Activated T-helper 17 cell treated with anti-CD3 and anti-CD28 coated beads, Interleukin-2, amount 50 U/mL, for 72 hours (primary cell): ENCODE measurements around the gene STARD13. TPM values are rescaled to one million over a fixed set of nuclear protein-coding genes. Genes with fewer than 3 reads are reported as not detected.
A peak's percentile ranks its signal among the peaks of the same experiment; 100 is the strongest.

Source experiments
- ATAC-seq: fragments of 150-1000 bp; cut with Tn5 transposase; replicated peaks from 2 replicates; pipeline ENCODE4 v1.10.0; 2021; ENCODE audit warnings: mild to moderate bottlenecking, moderate library complexity
- H3K27ac Mint-ChIP-seq: one replicate; pipeline ENCODE4 v1.8.0; 2022; ENCODE audit warnings: mixed read lengths
- H3K27me3 Mint-ChIP-seq: one replicate; pipeline ENCODE4 v1.8.0; 2022; ENCODE audit warnings: mixed read lengths
- H3K36me3 Mint-ChIP-seq: one replicate; pipeline ENCODE4 v1.8.0; 2022; ENCODE audit warnings: low read depth, mild to moderate bottlenecking, mixed read lengths
- H3K4me1 Mint-ChIP-seq: one replicate; pipeline ENCODE4 v1.8.0; 2022; ENCODE audit warnings: mixed read lengths
- H3K4me3 Mint-ChIP-seq: one replicate; pipeline ENCODE4 v1.8.0; 2022; ENCODE audit warnings: mild to moderate bottlenecking, mixed read lengths
- H3K9me3 Mint-ChIP-seq: one replicate; pipeline ENCODE4 v1.8.0; 2022; ENCODE audit warnings: mixed read lengths
- total RNA-seq, 2 donors: library from RNA; stranded (reverse); gene quantifications; one replicate each; pipeline ENCODE4 v1.2.3, GENCODE V29; 2022

STARD13 gene
- total RNA-seq, 2 donors from 2014 or later = 1.1 to 2.3 TPM

DNA sequence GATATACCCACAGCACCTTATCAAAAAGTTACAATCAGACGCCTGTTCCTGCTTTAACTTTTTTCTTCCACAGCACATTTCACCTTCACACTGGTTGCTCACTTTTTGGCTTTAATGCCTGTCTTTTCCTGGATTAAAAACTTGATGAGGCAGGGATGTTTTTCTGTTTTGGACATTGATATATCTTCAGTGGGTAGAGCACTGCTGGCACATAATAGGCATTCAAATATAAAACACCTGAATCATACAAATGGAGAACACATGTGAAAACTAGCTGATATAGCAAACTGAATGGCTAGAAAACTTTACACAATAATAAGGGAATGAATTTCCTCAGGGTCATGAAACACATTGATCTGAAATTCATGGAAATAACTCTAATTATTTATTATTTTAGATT lies 65.6 kb downstream of the STARD13 start:
- H3K27ac Mint-ChIP-seq = no peak overlapping the region
- peaks cover 3% of the 10 kb centered on the region for H3K27me3 Mint-ChIP-seq
- H3K36me3 Mint-ChIP-seq = no peaks in the 10 kb centered on the region

GRCh38 chr13:33218426-33218825 lies 67.1 kb downstream of the STARD13 start:
- no peak overlapping the region for H3K4me3 Mint-ChIP-seq
- H3K36me3 Mint-ChIP-seq = no peaks in the 10 kb centered on the region
- ATAC-seq = no peak
- no peaks in the 10 kb centered on the region for H3K9me3 Mint-ChIP-seq
- no peak overlapping the region for H3K27ac Mint-ChIP-seq
- peaks cover 3% of the 10 kb centered on the region for H3K27me3 Mint-ChIP-seq
- H3K4me1 Mint-ChIP-seq = no peaks in the 10 kb centered on the region

More for the DNA sequence above, 65.6 kb downstream of the STARD13 start:
- Mint-ChIP-seq H3K4me1 (no peaks in the 10 kb centered on the region), H3K4me3 (no peak overlapping the region), H3K9me3 (no peaks in the 10 kb centered on the region)
- no peak for ATAC-seq

- ATAC-seq = no peak
- H3K36me3 Mint-ChIP-seq = no peaks in the 10 kb centered on the region
Observed at GRCh38 chr13:33218020-33218419, 67.5 kb downstream of the STARD13 start.

DNA sequence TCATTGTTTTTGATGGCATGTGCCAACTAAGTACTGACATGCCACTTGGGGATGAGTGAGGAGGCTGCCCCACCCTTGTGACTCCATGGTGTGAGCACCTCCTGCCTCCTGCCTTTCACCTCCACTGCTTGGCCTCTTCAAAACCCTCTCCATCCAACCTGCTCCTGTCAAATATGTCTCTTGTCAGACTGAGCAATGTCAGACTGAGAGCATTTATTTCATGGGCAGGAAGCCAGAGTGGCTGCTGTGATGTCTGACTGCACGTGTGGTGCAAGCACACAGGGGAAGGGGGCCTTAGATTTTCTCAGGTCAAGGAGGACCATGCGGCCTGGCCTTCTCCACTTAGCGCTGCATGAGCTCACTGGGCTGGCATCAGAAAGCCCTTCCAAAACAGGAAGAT lies 68.3 kb downstream of the STARD13 start:
- no peak for ATAC-seq
- H3K36me3 Mint-ChIP-seq = no peaks in the 10 kb centered on the region
- peaks cover 7% of the 10 kb centered on the region for H3K27me3 Mint-ChIP-seq
- no peaks in the 10 kb centered on the region for H3K4me1 Mint-ChIP-seq
- H3K9me3 Mint-ChIP-seq = no peaks in the 10 kb centered on the region
- no peak overlapping the region for H3K27ac Mint-ChIP-seq
- H3K4me3 Mint-ChIP-seq = no peak overlapping the region

More at GRCh38 chr13:33218020-33218419, 67.5 kb downstream of the STARD13 start:
- Mint-ChIP-seq H3K9me3 (no peaks in the 10 kb centered on the region), H3K27me3 (peaks cover 6% of the 10 kb centered on the region), H3K4me3 (no peak overlapping the region), H3K4me1 (no peaks in the 10 kb centered on the region), H3K27ac (no peak overlapping the region)

DNA sequence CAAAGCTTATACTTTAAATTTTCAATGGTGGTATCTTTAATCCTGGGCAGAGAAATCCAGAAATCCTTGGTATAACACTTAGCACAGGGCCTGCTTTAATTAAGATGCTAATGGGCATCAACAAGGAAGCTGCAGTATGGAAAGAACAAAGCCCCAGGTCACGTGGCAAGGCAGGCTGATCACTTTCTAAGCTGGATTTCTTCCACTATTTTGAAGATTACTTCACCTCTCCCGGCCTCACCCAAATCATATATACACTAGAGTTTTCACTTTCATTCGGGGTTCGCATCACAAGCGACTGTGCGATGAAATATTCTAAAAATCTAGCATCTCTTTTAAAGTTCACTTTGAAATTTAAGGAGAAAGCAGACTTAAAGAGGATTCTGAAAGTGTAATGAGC lies 71.8 kb downstream of the STARD13 start:
- Mint-ChIP-seq H3K9me3 (no peaks in the 10 kb centered on the region), H3K36me3 (no peaks in the 10 kb centered on the region), H3K27me3 (peaks cover 16% of the 10 kb centered on the region), H3K27ac (no peak overlapping the region), H3K4me3 (no peak overlapping the region), H3K4me1 (no peaks in the 10 kb centered on the region)
- ATAC-seq = no peak

GRCh38 chr13:33213024-33213768 lies 72.4 kb downstream of the STARD13 start:
- Mint-ChIP-seq H3K27ac (no peak overlapping the region), H3K27me3 (peaks cover 20% of the 10 kb centered on the region), H3K9me3 (no peaks in the 10 kb centered on the region), H3K4me3 (no peak overlapping the region), H3K4me1 (no peaks in the 10 kb centered on the region), H3K36me3 (no peaks in the 10 kb centered on the region)
- ATAC-seq = no peak

- no peaks in the 10 kb centered on the region for H3K9me3 Mint-ChIP-seq
- peaks cover 26% of the 10 kb centered on the region for H3K27me3 Mint-ChIP-seq
- no peaks in the 10 kb centered on the region for H3K4me1 Mint-ChIP-seq
- H3K4me3 Mint-ChIP-seq = no peak overlapping the region
- no peaks in the 10 kb centered on the region for H3K36me3 Mint-ChIP-seq
- no peak for ATAC-seq
- H3K27ac Mint-ChIP-seq = no peak overlapping the region
Observed at GRCh38 chr13:33212396-33212795, 73.2 kb downstream of the STARD13 start.

DNA sequence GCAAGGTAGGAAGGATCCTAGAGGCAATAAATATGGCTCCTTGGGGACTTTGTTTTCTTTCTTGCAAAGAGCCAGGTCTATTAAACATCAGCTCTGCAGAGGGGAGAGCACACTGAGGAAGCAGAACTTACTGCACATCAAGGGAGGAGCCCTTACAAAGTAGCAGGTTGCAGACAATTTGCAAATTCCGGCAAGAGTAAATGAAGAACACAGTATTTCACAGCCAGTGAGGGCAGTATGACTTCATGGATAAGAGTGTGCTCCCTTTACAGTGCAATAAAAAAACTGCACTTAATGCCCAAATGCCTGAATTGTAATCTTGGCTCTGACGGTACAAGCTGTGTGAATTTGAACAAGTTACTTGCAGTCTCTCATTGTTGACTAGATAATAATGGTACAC lies 75.5 kb downstream of the STARD13 start:
- Mint-ChIP-seq H3K36me3 (no peaks in the 10 kb centered on the region), H3K9me3 (no peaks in the 10 kb centered on the region), H3K4me3 (no peak overlapping the region), H3K27me3 (peaks cover 27% of the 10 kb centered on the region), H3K27ac (no peak overlapping the region), H3K4me1 (peaks cover 5% of the 10 kb centered on the region)
- ATAC-seq = no peak

DNA sequence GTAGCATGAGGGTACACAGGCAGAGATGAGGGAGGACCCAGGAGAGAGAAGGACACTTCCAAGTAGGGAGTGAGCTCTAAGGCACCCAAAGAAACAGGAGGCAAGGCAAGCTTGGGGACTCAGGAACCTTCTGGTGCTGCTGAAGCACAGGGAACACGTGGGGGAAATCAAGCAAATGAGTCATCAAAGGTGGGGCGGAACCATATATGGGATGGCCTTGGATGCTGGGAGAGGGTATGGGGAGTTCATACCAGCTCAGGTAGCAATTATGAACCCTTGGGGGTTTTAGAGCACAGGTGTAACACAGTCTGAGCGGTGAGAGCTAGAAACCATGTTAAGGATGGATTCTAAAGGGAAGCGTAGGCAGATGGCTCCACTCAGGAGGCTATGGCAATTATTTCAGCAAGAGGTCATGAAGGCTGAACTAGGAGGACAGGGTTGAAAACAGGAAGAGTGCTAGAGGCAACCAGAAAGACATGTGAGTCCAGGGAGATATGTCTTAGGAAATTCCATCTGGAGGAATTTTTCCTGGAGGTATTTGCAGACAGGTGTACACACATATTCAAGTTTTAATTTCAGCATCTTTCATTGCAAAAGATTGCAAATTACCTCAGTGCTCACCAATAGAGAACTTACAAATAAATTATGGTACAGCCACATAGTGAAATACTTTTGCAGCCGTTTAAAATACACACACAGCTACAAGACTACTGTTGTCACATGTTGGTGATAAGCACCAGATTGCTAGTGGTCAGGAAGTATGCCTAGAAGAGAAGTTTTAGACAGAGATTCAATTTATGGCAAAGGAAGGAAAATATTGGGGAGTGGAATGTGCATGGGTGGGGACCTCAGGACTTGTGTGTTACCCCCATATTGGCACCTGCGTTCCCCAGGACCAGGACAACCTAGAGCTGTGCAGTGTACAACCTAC lies 77.0 kb downstream of the STARD13 start:
- no peaks in the 10 kb centered on the region for H3K9me3 Mint-ChIP-seq
- no peak for ATAC-seq
- peaks cover 32% of the 10 kb centered on the region for H3K27me3 Mint-ChIP-seq
- H3K27ac Mint-ChIP-seq = no peak overlapping the region
- no peaks in the 10 kb centered on the region for H3K36me3 Mint-ChIP-seq
- no peak overlapping the region for H3K4me3 Mint-ChIP-seq
- H3K4me1 Mint-ChIP-seq = peaks cover 9% of the 10 kb centered on the region

DNA sequence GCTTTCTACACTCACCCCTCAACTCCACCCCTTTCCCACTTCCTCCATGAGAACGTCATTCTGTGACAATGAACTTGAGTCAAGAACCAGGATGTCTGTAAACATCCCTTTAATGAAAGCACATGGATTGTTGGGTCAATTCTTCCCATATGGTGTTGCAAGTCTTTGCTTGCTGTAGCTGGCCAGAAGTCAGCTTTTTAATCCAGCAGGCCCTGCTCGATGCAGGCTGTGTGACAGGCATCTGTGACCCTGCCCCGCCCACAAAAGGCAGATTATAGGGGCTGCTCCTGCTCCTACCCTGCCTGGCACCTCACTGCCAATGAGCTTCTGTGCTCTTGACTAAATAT lies 78.0 kb downstream of the STARD13 start:
- H3K27me3 Mint-ChIP-seq = peaks cover 32% of the 10 kb centered on the region
- peaks cover 9% of the 10 kb centered on the region for H3K4me1 Mint-ChIP-seq
- no peak overlapping the region for H3K27ac Mint-ChIP-seq
- no peaks in the 10 kb centered on the region for H3K36me3 Mint-ChIP-seq
- ATAC-seq = no peak
- H3K4me3 Mint-ChIP-seq = no peak overlapping the region
- H3K9me3 Mint-ChIP-seq = no peaks in the 10 kb centered on the region

DNA sequence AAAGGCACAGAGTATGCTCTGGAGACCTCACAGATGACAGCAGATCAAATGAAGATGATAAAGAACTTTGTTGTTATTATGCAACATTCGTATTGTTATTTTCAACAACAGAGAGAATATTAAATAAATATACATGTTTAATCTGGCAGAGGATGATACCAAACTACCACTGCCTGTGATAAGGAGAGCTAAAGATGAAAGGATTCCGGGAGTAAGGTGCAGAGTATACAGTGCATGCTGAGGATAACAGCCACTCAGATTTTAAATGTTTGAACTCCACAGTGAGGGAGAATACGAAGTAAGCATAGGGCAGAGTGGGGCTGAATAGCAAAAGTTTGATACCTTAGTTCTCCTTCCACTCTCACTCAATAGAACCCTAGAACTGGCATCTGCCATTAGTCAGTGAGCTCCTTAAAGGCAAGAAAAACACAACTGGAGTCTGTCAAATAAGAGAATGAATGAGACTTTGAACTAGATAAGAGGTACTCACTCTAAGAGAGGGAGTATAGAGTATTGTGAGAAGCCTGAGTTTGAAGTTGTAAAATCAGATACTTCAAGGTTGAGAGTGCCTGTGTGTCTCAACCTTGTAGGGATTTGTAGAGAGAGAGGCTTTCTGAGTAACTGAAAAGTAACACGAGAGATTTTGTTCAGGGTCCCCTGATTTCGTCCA lies 78.5 kb downstream of the STARD13 start:
- no peak for ATAC-seq
- H3K4me3 Mint-ChIP-seq = no peak overlapping the region
- H3K27ac Mint-ChIP-seq = no peak overlapping the region
- H3K4me1 Mint-ChIP-seq = peaks cover 9% of the 10 kb centered on the region
- H3K27me3 Mint-ChIP-seq = peaks cover 36% of the 10 kb centered on the region
- H3K36me3 Mint-ChIP-seq = no peaks in the 10 kb centered on the region
- no peaks in the 10 kb centered on the region for H3K9me3 Mint-ChIP-seq

- Mint-ChIP-seq H3K36me3 (no peaks in the 10 kb centered on the region), H3K4me3 (no peak overlapping the region), H3K9me3 (no peaks in the 10 kb centered on the region), H3K4me1 (peaks cover 9% of the 10 kb centered on the region), H3K27ac (no peak overlapping the region), H3K27me3 (peaks cover 36% of the 10 kb centered on the region)
- ATAC-seq = no peak
Observed at GRCh38 chr13:33206425-33206824, 79.1 kb downstream of the STARD13 start.

- no peak overlapping the region for H3K4me3 Mint-ChIP-seq
- peak; percentile 44 for ATAC-seq
- H3K27ac Mint-ChIP-seq = peak overlapping the region; percentile 41
Observed at GRCh38 chr13:33205804-33206221, 79.7 kb downstream of the STARD13 start.

GRCh38 chr13:33205224-33205623 lies 80.3 kb downstream of the STARD13 start:
- no peaks in the 10 kb centered on the region for H3K9me3 Mint-ChIP-seq
- no peak overlapping the region for H3K27ac Mint-ChIP-seq
- no peaks in the 10 kb centered on the region for H3K36me3 Mint-ChIP-seq
- H3K27me3 Mint-ChIP-seq = peaks cover 36% of the 10 kb centered on the region
- no peak overlapping the region for H3K4me3 Mint-ChIP-seq
- ATAC-seq = no peak
- peaks cover 9% of the 10 kb centered on the region for H3K4me1 Mint-ChIP-seq

More at GRCh38 chr13:33205804-33206221, 79.7 kb downstream of the STARD13 start:
- Mint-ChIP-seq H3K36me3 (no peaks in the 10 kb centered on the region), H3K4me1 (peaks cover 9% of the 10 kb centered on the region), H3K9me3 (no peaks in the 10 kb centered on the region), H3K27me3 (peaks cover 36% of the 10 kb centered on the region)
